ENCODE results near the gene DAAM1. TPM values are rescaled to one million over a fixed set of nuclear protein-coding genes. Genes with fewer than 3 reads are reported as not detected.

The DAAM1 gene
- total RNA-seq, 1 donor: 19.5 TPM

DNA sequence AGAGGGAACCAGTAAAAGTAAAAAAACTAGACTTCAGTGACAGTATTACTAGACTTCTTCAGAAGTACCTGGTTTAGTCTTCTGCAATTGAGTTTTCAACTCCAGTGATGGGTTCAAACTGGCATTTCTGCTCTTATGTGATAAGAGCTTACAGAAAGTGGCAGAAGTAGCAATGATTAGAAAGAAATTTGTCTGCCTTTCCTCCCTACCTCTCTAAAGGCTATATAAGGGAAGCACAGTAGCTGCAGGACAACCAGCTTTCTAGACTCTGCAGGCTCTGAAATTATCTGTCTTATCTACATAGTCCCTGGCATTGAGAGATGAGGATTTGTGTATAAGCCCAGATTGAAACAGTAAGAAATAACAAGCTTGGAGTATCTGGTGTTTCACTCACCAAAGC is 107.5 kb downstream of the DAAM1 start:
- H3K4me1 ChIP-seq (ENCODE audit: insufficient read depth, low read length): peaks cover 15% of the 10 kb centered on the region
- TF ChIP-seq, protein P1, sequence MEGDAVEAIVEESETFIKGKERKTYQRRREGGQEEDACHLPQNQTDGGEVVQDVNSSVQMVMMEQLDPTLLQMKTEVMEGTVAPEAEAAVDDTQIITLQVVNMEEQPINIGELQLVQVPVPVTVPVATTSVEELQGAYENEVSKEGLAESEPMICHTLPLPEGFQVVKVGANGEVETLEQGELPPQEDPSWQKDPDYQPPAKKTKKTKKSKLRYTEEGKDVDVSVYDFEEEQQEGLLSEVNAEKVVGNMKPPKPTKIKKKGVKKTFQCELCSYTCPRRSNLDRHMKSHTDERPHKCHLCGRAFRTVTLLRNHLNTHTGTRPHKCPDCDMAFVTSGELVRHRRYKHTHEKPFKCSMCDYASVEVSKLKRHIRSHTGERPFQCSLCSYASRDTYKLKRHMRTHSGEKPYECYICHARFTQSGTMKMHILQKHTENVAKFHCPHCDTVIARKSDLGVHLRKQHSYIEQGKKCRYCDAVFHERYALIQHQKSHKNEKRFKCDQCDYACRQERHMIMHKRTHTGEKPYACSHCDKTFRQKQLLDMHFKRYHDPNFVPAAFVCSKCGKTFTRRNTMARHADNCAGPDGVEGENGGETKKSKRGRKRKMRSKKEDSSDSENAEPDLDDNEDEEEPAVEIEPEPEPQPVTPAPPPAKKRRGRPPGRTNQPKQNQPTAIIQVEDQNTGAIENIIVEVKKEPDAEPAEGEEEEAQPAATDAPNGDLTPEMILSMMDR (IDR thresholded peaks at IDR 0.05; ENCODE audit: extremely low read depth, low read depth, low read length): no peak
- H3K4me3 ChIP-seq (ENCODE audit: insufficient read depth, low read length): no peak overlapping the region
- no peaks in the 10 kb centered on the region for H3K27me3 ChIP-seq (ENCODE audit: insufficient read depth, low read length)
- peaks cover 3% of the 10 kb centered on the region for H3K36me3 ChIP-seq (ENCODE audit: insufficient read depth, low read length)
- H3K27ac ChIP-seq (ENCODE audit: low read depth, low read length): no peak overlapping the region
- no peak overlapping the region for H2AFZ ChIP-seq (ENCODE audit: low read length)
- H3K79me2 ChIP-seq (ENCODE audit: insufficient read depth, low read length): no peaks in the 10 kb centered on the region
- no peak for DNase-seq (ENCODE audit: insufficient read length, low spot score, missing footprints)
- H3K4me2 ChIP-seq (ENCODE audit: insufficient read depth, low read length): no peak overlapping the region
- H4K20me1 ChIP-seq (ENCODE audit: insufficient read depth, low read length): no peaks in the 10 kb centered on the region
- no peaks in the 10 kb centered on the region for H3K9me3 ChIP-seq (ENCODE audit: low read depth, low read length)

DNA sequence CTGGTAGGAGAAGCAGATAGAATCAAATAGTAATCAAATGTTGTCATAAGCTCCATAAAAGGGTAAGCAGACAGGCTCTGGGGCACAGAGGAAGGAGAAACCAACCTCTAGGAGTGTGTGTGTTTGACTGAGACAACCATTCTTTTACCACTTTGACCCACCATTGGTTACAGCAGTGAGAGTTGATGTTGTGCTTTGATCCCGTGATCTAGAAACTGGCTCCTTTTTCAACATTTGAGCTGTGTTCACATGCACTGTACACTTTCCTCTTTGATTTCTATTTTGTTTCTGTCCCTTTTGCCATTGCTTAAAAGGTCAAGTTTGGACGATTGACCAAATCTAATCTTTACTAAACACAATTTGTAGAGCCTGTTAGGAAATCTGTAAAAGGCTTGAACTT is 108.0 kb downstream of the DAAM1 start:
- Histone ChIP-seq H3K4me1 (ENCODE audit: insufficient read depth, low read length) (peaks cover 15% of the 10 kb centered on the region), H2AFZ (ENCODE audit: low read length) (no peak overlapping the region), H3K4me2 (ENCODE audit: insufficient read depth, low read length) (no peak overlapping the region), H3K9me3 (ENCODE audit: low read depth, low read length) (no peaks in the 10 kb centered on the region), H4K20me1 (ENCODE audit: insufficient read depth, low read length) (no peaks in the 10 kb centered on the region), H3K27me3 (ENCODE audit: insufficient read depth, low read length) (no peaks in the 10 kb centered on the region), H3K79me2 (ENCODE audit: insufficient read depth, low read length) (no peaks in the 10 kb centered on the region), H3K4me3 (ENCODE audit: insufficient read depth, low read length) (no peak overlapping the region), H3K27ac (ENCODE audit: low read depth, low read length) (no peak overlapping the region), H3K36me3 (ENCODE audit: insufficient read depth, low read length) (peaks cover 3% of the 10 kb centered on the region)
- TF ChIP-seq, protein P1 (IDR thresholded peaks at IDR 0.05; ENCODE audit: extremely low read depth, low read depth, low read length): no peak
- no peak for DNase-seq (ENCODE audit: insufficient read length, low spot score, missing footprints)

DNA sequence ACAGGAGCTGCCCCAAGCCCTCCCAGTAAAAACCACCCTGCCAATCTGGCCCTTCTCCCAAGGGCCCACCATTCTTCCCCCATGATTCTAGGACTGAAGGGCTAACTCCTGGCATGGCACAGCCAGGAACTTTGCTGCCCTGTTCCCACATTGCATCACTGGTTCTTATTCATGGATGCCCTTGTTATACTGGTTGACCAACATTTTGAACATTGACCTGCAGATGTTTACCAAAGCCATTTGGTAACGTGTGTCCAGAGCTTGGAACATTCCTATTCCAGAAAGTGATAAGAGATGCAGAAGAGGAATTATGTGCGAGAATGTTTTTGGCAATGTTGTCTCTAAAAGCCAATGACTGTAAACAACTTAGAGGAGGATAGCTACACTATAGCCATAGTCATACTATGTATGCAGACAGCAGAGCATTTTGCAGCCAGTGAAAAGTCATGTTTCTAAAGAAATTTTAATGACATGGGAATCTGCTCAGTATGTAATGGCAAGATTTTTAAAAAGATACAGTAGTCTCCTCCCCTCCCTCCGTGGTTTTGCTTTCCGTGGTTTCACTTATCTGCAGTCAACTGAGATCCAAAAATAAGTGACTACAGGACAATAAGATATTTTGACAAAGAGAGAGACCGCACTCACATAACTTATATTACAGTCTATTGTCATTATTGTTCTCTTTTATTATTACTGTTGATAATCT is 108.8 kb downstream of the DAAM1 start:
- peaks cover 15% of the 10 kb centered on the region for H3K4me1 ChIP-seq (ENCODE audit: insufficient read depth, low read length)
- H4K20me1 ChIP-seq (ENCODE audit: insufficient read depth, low read length): no peaks in the 10 kb centered on the region
- no peaks in the 10 kb centered on the region for H3K27me3 ChIP-seq (ENCODE audit: insufficient read depth, low read length)
- no peaks in the 10 kb centered on the region for H3K36me3 ChIP-seq (ENCODE audit: insufficient read depth, low read length)
- H3K9me3 ChIP-seq (ENCODE audit: low read depth, low read length): no peaks in the 10 kb centered on the region
- H2AFZ ChIP-seq (ENCODE audit: low read length): no peak overlapping the region
- TF ChIP-seq, protein P1 (IDR thresholded peaks at IDR 0.05; ENCODE audit: extremely low read depth, low read depth, low read length): no peak
- H3K4me3 ChIP-seq (ENCODE audit: insufficient read depth, low read length): no peak overlapping the region
- no peak overlapping the region for H3K27ac ChIP-seq (ENCODE audit: low read depth, low read length)
- H3K79me2 ChIP-seq (ENCODE audit: insufficient read depth, low read length): no peaks in the 10 kb centered on the region
- H3K4me2 ChIP-seq (ENCODE audit: insufficient read depth, low read length): no peak overlapping the region
- DNase-seq (ENCODE audit: insufficient read length, low spot score, missing footprints): no peak

DNA sequence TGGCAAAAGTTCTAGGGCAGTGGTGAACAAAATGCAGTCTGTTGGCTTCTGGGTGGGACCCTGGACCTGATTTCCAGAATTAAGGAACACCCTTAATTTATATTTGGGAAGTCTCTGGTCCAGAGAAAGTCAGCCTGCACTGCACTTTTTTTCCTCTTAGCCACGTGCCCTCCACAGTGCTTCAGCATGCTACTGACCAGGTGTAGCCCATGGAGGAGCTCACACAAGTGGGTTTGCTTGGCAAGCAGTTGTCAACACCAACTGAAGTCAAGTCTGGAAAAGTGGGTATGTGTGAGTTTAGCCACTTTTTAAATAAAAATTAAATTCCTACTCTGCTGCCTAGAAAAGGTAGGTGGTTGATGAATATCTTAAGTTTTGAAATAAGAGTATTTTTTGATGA is 111.3 kb downstream of the DAAM1 start:
- Histone ChIP-seq H3K79me2 (ENCODE audit: insufficient read depth, low read length) (no peaks in the 10 kb centered on the region), H2AFZ (ENCODE audit: low read length) (no peak overlapping the region), H3K27ac (ENCODE audit: low read depth, low read length) (no peak overlapping the region), H3K27me3 (ENCODE audit: insufficient read depth, low read length) (no peaks in the 10 kb centered on the region), H3K4me3 (ENCODE audit: insufficient read depth, low read length) (no peak overlapping the region), H3K4me1 (ENCODE audit: insufficient read depth, low read length) (peaks cover 13% of the 10 kb centered on the region), H4K20me1 (ENCODE audit: insufficient read depth, low read length) (no peaks in the 10 kb centered on the region), H3K36me3 (ENCODE audit: insufficient read depth, low read length) (no peaks in the 10 kb centered on the region), H3K9me3 (ENCODE audit: low read depth, low read length) (no peaks in the 10 kb centered on the region), H3K4me2 (ENCODE audit: insufficient read depth, low read length) (no peak overlapping the region)
- no peak for DNase-seq (ENCODE audit: insufficient read length, low spot score, missing footprints)
- TF ChIP-seq, protein P1 (IDR thresholded peaks at IDR 0.05; ENCODE audit: extremely low read depth, low read depth, low read length): no peak

Data from osteoblast (primary cell).